Sigmoid colon (tissue), 3 donors: ENCODE results near the gene ADCY4.

Experiments
- POLR2A ChIP-seq, 2 donors: fragments of 450-650 bp; IDR thresholded peaks; one replicate each; pipeline ENCODE4 v1.6.1; 2016; ENCODE audit warnings: antibody characterized with exemption in 2 of 2, mild to moderate bottlenecking in 2 of 2, moderate library complexity in 2 of 2
- TF ChIP-seq, protein P1 (sequence below), 4 experiments: fragments of 450-650 bp in 3 of 4; fragments of 200-600 bp in 1 of 4; IDR thresholded peaks; one replicate each; pipeline ENCODE4 v1.5.1; 2016 to 2019; ENCODE audit warnings: antibody characterized with exemption in 4 of 4, mild to moderate bottlenecking in 3 of 4, moderate library complexity in 2 of 4

DNA sequence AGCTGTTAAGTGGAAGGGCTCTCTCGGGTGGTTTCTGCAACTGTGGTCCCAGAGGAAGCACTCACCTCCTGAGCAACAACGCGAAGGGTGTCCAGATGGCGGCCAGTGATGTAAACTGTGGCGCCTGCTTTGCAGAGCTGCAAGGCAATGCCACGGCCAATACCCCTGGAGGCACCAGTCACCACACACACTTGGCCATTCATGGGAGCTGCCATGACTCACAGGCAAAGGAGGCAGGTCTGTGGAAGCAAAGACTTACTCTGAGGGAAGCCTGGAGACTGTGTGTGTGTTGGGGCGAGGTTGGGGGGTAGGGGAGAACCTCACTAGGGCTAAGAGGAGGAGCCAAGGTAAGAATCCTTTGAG lies 36.0 kb downstream of the ADCY4 start:
- TF ChIP-seq, protein P1, sequence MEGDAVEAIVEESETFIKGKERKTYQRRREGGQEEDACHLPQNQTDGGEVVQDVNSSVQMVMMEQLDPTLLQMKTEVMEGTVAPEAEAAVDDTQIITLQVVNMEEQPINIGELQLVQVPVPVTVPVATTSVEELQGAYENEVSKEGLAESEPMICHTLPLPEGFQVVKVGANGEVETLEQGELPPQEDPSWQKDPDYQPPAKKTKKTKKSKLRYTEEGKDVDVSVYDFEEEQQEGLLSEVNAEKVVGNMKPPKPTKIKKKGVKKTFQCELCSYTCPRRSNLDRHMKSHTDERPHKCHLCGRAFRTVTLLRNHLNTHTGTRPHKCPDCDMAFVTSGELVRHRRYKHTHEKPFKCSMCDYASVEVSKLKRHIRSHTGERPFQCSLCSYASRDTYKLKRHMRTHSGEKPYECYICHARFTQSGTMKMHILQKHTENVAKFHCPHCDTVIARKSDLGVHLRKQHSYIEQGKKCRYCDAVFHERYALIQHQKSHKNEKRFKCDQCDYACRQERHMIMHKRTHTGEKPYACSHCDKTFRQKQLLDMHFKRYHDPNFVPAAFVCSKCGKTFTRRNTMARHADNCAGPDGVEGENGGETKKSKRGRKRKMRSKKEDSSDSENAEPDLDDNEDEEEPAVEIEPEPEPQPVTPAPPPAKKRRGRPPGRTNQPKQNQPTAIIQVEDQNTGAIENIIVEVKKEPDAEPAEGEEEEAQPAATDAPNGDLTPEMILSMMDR (IDR thresholded peaks at IDR 0.05) = no peak
- TF ChIP-seq POLR2A (IDR thresholded peaks at IDR 0.05) = no peak
